GM19452 (cell line): ENCODE results near the gene HLA-DQB2.
"Not testable (repeated sequence)": the region's sequence is repeated elsewhere in the genome, so short reads cannot be mapped to it uniquely, and the experiment has no call there.

Source experiments
- ATAC-seq: cut with Tn5 transposase; IDR thresholded peaks from one replicate; pipeline ENCODE4 v1.9.1; 2021; ENCODE audit not compliant: unreplicated experiment

Gene HLA-DQB2

DNA sequence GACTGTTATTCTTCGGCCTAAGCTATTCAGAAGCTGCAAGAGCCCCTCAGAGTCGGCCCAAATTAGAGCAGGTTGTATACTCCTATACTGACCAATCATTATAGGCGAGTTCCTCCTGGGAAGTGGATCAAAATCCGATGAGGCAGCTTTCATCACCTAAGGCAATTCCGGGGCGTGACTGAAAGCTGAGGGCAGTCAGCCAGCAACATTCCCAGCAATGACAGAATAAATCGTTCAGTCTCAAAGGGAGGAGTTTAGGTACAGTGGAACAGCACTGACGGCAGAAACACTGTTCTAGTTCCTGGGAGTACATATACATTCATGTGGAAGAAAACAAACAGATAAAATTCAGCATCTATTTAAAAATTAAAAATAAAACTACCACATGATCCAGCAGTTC lies 10.8 kb downstream of the HLA-DQB2 start:
- no peak for ATAC-seq

DNA sequence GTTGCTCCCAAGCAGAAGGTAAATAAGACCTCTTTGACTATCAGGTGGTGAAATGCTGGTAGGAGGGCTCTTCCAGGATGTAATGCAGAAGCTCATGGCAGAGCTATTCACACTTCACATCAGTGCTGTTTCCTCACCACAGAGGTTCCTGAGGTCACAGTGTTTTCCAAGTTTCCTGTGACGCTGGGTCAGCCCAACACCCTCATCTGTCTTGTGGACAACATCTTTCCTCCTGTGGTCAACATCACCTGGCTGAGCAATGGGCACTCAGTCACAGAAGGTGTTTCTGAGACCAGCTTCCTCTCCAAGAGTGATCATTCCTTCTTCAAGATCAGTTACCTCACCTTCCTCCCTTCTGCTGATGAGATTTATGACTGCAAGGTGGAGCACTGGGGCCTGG lies 17.7 kb downstream of the HLA-DQB2 start:
- ATAC-seq, result not testable (repeated sequence)

DNA sequence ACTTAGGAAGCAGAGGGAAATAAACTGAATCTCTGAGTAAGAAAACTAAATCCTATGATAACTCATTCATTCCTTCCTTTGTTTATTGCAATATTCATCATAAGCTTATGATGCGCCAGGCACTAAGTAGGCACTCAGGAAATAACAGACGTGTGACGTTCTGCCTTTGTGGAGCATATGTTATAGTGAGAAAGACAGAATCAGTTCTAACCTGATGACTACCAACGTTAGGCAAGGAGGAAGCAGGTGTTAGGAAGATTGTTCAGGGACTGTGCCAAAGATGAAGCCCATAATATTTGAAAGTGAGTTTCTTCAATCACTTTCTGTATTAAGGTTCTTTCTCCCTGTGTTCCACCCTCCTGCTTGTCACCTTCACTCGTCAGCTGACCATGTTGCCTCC lies 18.6 kb downstream of the HLA-DQB2 start:
- no peak for ATAC-seq

DNA sequence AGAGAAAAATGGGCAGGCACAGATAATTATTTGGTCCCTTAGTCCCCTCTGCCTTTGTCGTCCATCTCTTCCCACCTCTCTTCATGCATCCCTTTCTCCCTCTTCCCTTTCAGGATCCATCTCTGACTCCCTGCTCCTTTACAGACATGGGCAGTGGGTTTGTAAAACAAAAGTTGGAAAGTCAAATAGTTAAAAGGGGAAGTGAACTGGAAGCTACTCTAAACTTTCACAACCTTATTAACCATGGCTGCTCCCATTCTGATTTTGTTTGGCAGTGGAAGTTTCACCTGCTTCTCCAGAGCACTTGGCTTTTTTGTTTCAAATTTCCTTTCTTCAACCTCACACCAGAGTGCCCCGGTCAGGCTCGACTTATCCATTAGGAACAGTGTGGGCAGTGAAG lies 21.0 kb downstream of the HLA-DQB2 start:
- no peak for ATAC-seq

DNA sequence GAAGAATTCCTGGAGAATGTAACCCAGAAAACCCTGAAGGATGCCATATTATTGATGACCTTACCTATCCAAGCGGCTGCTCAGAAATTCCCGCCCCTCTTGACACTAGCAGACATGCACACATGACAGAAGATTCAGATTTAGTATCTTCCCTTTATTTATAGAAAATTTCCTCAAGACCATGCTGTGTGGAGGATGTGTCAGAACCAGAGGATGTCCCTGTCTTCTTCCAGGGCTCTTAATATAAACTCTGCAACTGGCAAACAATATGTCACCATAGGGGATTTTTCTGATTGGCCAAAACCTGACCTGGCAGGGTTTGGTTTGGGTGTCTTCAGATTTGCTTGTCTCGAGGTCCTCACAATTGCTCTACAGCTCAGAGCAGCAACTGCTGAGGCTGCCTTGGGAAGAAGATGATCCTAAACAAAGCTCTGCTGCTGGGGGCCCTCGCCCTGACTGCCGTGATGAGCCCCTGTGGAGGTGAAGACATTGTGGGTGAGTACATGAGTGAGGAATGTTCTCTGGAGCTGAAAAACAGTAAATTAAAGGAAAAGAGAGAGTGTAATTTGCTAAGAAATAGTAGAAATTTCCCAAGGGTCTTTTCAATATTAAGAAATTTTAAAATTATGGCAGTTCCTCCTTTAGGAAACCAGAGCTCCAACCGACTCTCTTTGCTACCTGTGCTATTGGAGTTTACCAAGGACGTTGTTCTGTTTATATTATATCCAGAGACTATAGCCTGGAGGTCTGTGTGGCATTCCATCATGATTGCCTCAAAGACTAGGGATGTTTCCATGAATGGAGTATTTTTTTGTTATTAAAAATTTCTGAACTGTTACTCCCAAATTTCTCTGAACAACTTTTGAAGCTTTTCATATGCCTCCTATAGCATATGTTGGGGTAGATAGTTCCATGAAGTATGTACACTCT lies 22.0 kb downstream of the HLA-DQB2 start, which contains the start of gene HLA-DQA2:
Gene HLA-DQA2, plus strand, starts transcription at position 361 of the 930 bp plus-strand sequence. Its CDS starts 53 bp downstream, at position 414.
- no peak for ATAC-seq

DNA sequence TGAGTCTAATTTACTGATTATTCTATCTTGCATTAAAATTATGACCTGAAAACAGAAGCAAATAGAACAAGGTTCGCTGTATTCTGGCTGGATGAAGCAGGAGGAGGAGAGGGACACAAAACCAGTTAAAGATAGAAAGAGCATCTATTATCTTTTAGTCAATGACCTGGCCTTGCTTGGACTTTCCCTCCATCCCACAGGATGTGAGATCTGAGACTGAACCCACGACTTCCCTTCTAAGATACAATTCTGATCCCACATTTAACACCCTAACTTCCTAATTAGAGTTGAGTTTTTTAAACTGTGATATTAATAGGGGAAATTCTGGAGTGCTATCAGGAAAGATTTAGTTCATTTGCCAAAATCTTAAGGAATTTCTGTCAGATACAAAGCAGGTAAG lies 25.2 kb downstream of the HLA-DQB2 start:
- ATAC-seq, result no peak

GRCh38 chr6:32718879-32719278 lies 44.5 kb downstream of the HLA-DQB2 start:
- ATAC-seq, result no peak

DNA sequence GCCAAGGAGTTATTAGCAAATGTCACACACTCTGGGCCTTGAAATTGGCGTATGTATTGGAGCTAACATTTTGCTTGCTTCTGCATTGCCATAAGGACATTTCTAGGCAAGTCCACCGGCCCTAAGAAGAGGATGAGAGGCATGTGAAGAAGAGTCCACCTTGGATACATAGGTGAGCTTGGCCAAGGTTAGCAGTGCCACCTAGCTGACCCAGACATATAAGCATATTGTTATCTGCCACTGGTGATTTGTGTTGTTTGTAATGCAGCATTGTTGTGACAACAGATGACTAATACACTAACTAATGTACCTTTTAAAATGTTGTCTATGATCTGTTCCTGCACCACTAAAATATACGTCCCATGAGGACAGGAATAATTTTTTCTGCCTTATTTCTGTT lies 46.9 kb downstream of the HLA-DQB2 start:
- no peak for ATAC-seq

DNA sequence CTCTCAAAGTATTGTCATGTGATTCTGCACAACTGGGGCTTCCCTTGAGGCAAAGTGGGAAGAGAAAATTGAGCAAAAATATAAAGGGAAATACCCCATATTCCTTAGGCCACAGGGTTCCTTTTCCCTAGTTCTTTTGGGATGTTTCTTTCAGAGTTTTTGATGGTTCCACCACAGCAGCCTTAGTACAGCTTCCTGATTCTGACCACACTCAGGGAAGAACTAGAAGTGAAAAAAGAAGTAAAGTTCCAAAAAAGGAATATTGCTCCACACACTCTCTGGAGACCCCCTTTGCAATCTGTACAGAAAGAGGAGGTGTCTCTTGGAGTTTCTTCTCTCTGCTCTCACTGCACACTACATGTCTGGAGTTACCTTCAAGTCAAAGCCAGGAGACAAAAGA lies 50.1 kb downstream of the HLA-DQB2 start:
- ATAC-seq, result no peak

DNA sequence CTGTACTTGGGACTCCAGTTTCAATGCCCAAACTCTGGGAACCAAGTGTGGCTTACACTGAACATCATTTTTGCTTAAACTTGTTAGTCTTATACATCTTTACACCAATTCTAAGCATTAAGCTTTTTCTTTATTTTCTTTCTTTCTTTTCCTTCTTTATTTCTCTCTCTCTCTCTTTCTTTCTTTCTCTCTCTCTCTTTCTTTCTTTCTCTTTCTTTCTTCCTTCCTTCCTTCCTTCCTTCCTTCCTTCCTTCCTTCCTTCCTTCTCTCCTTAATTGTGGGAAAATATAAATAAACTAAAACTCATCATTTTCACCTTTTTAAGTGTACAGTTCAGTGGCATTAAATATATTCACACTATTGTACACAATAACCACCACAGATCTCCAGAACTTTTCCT lies 53.7 kb downstream of the HLA-DQB2 start:
- no peak for ATAC-seq
